Liver (tissue), 9 donors: ENCODE data around the gene CHCHD4. TPM values are rescaled to one million over a fixed set of nuclear protein-coding genes. Genes with fewer than 3 reads are reported as not detected.

Experiments used
- DNase-seq: peaks from one replicate; pipeline ENCODE4 v3.0.0-alpha.2; 2017; ENCODE audit warnings: low spot score
- H3K27ac ChIP-seq, 2 donors: one replicate each; pipeline ENCODE4 v1.7.0; 2013; ENCODE audit warnings: inconsistent platforms in 2 of 2, low read length in 2 of 2, control low read depth in 1 of 2, low read depth in 1 of 2, mild to moderate bottlenecking in 1 of 2
- H3K27me3 ChIP-seq, 4 donors: one replicate each; pipeline versions ENCODE4 v1.6.1 to v1.7.0; 2013; ENCODE audit warnings: low read length in 3 of 4, inconsistent platforms in 1 of 4, mild to moderate bottlenecking in 1 of 4, moderate library complexity in 1 of 4; ENCODE audit not compliant: control insufficient read depth in 4 of 4, insufficient read depth in 4 of 4
- H3K36me3 ChIP-seq, 4 donors: one replicate each; pipeline versions ENCODE4 v1.6.1 to v1.7.0; 2013; ENCODE audit warnings: low read length in 3 of 4, mild to moderate bottlenecking in 3 of 4, low read depth in 1 of 4, moderate library complexity in 1 of 4; ENCODE audit not compliant: control insufficient read depth in 4 of 4, insufficient read depth in 3 of 4
- H3K4me1 ChIP-seq, 4 donors: one replicate each; pipeline versions ENCODE4 v1.6.1 to v1.7.0; 2013; ENCODE audit warnings: low read length in 3 of 4, mild to moderate bottlenecking in 3 of 4, moderate library complexity in 1 of 4; ENCODE audit not compliant: control insufficient read depth in 4 of 4, insufficient read depth in 4 of 4
- H3K4me3 ChIP-seq, 3 donors: one replicate each; pipeline versions ENCODE4 v1.6.1 to v1.7.0; 2013; ENCODE audit warnings: low read length in 3 of 3, control low read depth in 1 of 3, low read depth in 1 of 3, mild to moderate bottlenecking in 1 of 3
- H3K9ac ChIP-seq, 2 donors: one replicate each; pipeline ENCODE4 v1.7.0; 2013; ENCODE audit warnings: low read length in 2 of 2, mild to moderate bottlenecking in 2 of 2, moderate library complexity in 2 of 2, control low read depth in 1 of 2, low read depth in 1 of 2
- H3K9me3 ChIP-seq, 4 donors: one replicate each; pipeline versions ENCODE4 v1.6.1 to v1.7.0; 2013; ENCODE audit warnings: low read length in 3 of 4; ENCODE audit not compliant: control insufficient read depth in 4 of 4
- ATF3 ChIP-seq: IDR thresholded peaks from 2 replicates; pipeline ENCODE4 v1.6.1; 2016; ENCODE audit warnings: antibody characterized with exemption
- CTCF ChIP-seq: fragments of 150-350 bp; IDR thresholded peaks from 2 replicates; pipeline ENCODE4 v1.5.1; 2017; ENCODE audit warnings: improper control_type of control experiment, low read depth, low read length; ENCODE audit not compliant: missing input control
- EGR1 ChIP-seq, 2 donors: IDR thresholded peaks; 2 replicates each; pipeline ENCODE4 v1.6.1; 2016 to 2018; ENCODE audit warnings: antibody characterized with exemption in 2 of 2, low read depth in 2 of 2
- FOXA1 ChIP-seq: IDR thresholded peaks from 2 replicates; pipeline ENCODE4 v1.6.1; 2016; ENCODE audit warnings: antibody characterized with exemption
- FOXA2 ChIP-seq: IDR thresholded peaks from 2 replicates; pipeline ENCODE4 v1.6.1; 2016; ENCODE audit warnings: antibody characterized with exemption
- GABPA ChIP-seq, 2 donors: IDR thresholded peaks in 1 of 2; conservative IDR thresholded peaks in 1 of 2; 2 replicates each; pipeline ENCODE4 v1.6.1; 2016; ENCODE audit warnings: antibody characterized with exemption in 2 of 2, mild to moderate bottlenecking in 1 of 2, moderate library complexity in 1 of 2
- HNF4A ChIP-seq, 2 donors: conservative IDR thresholded peaks; 2 replicates each; pipeline ENCODE4 v1.6.1; 2016; ENCODE audit warnings: antibody characterized with exemption in 2 of 2, mild to moderate bottlenecking in 2 of 2
- HNF4G ChIP-seq: IDR thresholded peaks from 2 replicates; pipeline ENCODE4 v1.6.1; 2016; ENCODE audit warnings: antibody characterized with exemption
- JUND ChIP-seq, 2 donors: IDR thresholded peaks; 2 replicates each; pipeline ENCODE4 v1.6.1; 2016; ENCODE audit warnings: antibody characterized with exemption in 2 of 2
- NR2F2 ChIP-seq: IDR thresholded peaks from 2 replicates; pipeline ENCODE4 v1.6.1; 2016; ENCODE audit warnings: antibody characterized with exemption
- RAD21 ChIP-seq, 2 donors: IDR thresholded peaks; 2 replicates each; pipeline ENCODE4 v1.6.1; 2016; ENCODE audit warnings: antibody characterized with exemption in 2 of 2, mild to moderate bottlenecking in 2 of 2
- REST ChIP-seq: IDR thresholded peaks from 2 replicates; pipeline ENCODE4 v1.6.1; 2016; ENCODE audit warnings: antibody characterized with exemption, mild to moderate bottlenecking
- RXRA ChIP-seq, 2 donors: IDR thresholded peaks; 2 replicates each; pipeline ENCODE4 v1.6.1; 2017 to 2018; ENCODE audit warnings: antibody characterized with exemption in 2 of 2, mild to moderate bottlenecking in 1 of 2
- SP1 ChIP-seq: IDR thresholded peaks from 2 replicates; pipeline ENCODE4 v1.6.1; 2018; ENCODE audit warnings: antibody characterized with exemption, mild to moderate bottlenecking
- TAF1 ChIP-seq: conservative IDR thresholded peaks from 2 replicates; pipeline ENCODE4 v1.6.1; 2016; ENCODE audit warnings: antibody characterized with exemption, mild to moderate bottlenecking
- YY1 ChIP-seq: IDR thresholded peaks from 2 replicates; pipeline ENCODE4 v1.6.1; 2016; ENCODE audit warnings: antibody characterized with exemption, mild to moderate bottlenecking
- polyA plus RNA-seq, 2 donors: library from polyadenylated mRNA; stranded (reverse) in 1 of 2; unstranded in 1 of 2; fragments of 200-250 nt in 1 of 2; fragments of >200 nt in 1 of 2; fragmentation: Nextera tagmentation in 1 of 2; extraction: Ambion mirVana in 1 of 2; gene quantifications; one replicate each; pipeline versions ENCODE4 v1.2.1 to v1.2.3, GENCODE V29; 2013 to 2015
- total RNA-seq, 2 donors: library from RNA; depleted of rRNA; stranded (reverse); fragments of >200 nt; gene quantifications; one replicate each; pipeline ENCODE4 v1.2.3, GENCODE V29; 2014
- TF ChIP-seq, protein P1 (sequence below): IDR thresholded peaks from 2 replicates; pipeline ENCODE4 v1.6.1; 2016; ENCODE audit warnings: antibody characterized with exemption
- TF ChIP-seq, protein P2 (sequence below): IDR thresholded peaks from 2 replicates; pipeline ENCODE4 v1.6.1; 2016; ENCODE audit warnings: antibody characterized with exemption
- donor health status: healthy.
- donor health status: healthy.
- donor health status: healthy.
- donor health status: healthy.
- donor health status: healthy.

The CHCHD4 gene
- total and polyA plus RNA-seq, 4 donors, result 7.0 to 11.3 (median 9.5) TPM

DNA sequence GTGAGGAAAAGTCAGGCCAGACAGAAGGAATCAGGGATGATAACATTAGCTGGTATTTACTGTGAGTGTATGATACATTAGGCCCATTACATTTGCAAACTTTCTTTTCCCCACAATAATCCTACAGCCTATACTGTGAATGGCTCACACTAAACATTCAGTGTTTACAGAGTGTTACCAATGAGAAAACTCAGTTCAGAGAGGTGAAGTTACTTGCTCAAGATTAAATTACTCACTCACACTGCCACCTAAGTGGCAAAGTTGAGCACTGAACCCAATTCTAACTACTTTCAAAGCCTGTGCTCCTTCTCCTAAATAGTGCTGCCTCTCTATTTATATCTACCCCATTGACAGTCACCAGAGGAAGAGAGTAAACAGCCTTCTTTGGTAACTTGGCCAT, 45.2 kb upstream of the CHCHD4 start:
- Histone ChIP-seq H3K9me3 (no peaks in the 10 kb centered on the region), H3K4me1 (no peaks in the 10 kb centered on the region), H3K27me3 (no peaks in the 10 kb centered on the region), H3K9ac (no peak overlapping the region), H3K36me3 (peaks cover 27 to 80% (median 73%) of the 10 kb centered on the region in 4 donors), H3K27ac (no peak overlapping the region), H3K4me3 (no peak overlapping the region)
- TF ChIP-seq, protein P1, sequence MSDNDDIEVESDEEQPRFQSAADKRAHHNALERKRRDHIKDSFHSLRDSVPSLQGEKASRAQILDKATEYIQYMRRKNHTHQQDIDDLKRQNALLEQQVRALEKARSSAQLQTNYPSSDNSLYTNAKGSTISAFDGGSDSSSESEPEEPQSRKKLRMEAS, result no peak
- TF ChIP-seq NR2F2 (no peak), GABPA (IDR thresholded peaks at IDR 0.05 in 1 of 2, conservative IDR thresholded peaks at IDR 0.05 in 1 of 2) (no peak), FOXA1 (no peak), YY1 (no peak), HNF4A (conservative IDR thresholded peaks at IDR 0.05) (no peak), CTCF (no peak), ATF3 (no peak), TAF1 (no peak), REST (no peak), RAD21 (IDR thresholded peaks at IDR 0.05) (no peak), SP1 (no peak), JUND (IDR thresholded peaks at IDR 0.05) (no peak), FOXA2 (no peak), EGR1 (IDR thresholded peaks at IDR 0.05; ENCODE audit: low read depth in 2 of 2) (no peak), RXRA (IDR thresholded peaks at IDR 0.05) (no peak), HNF4G (no peak)
- TF ChIP-seq, protein P2, sequence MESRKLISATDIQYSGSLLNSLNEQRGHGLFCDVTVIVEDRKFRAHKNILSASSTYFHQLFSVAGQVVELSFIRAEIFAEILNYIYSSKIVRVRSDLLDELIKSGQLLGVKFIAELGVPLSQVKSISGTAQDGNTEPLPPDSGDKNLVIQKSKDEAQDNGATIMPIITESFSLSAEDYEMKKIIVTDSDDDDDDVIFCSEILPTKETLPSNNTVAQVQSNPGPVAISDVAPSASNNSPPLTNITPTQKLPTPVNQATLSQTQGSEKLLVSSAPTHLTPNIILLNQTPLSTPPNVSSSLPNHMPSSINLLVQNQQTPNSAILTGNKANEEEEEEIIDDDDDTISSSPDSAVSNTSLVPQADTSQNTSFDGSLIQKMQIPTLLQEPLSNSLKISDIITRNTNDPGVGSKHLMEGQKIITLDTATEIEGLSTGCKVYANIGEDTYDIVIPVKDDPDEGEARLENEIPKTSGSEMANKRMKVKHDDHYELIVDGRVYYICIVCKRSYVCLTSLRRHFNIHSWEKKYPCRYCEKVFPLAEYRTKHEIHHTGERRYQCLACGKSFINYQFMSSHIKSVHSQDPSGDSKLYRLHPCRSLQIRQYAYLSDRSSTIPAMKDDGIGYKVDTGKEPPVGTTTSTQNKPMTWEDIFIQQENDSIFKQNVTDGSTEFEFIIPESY, result no peak
- DNase-seq, result no peak
